HG03571 (cell line): ENCODE data around the gene STMN3.

ENCODE experiments used
- ATAC-seq: cut with Tn5 transposase; IDR thresholded peaks from one replicate; pipeline ENCODE4 v1.9.1; 2021; ENCODE audit not compliant: unreplicated experiment

Gene STMN3

DNA sequence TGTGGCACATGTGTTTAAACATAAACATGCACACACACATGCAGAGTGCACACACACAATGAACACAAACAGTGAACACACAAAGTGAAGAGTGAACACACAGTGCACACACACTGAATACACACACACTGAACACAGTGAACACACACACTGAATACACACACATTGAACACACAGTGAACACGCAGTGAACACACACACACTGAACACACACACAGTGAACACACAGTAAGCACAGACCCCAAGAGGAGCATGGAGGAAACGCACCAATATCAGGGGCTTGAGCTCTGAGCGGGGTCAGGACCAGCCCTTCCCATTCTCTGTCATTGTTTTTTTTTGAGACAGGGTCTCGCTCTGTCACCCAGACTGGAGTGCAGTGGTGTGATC is 62.1 kb downstream of the STMN3 start:
- no peak for ATAC-seq

DNA sequence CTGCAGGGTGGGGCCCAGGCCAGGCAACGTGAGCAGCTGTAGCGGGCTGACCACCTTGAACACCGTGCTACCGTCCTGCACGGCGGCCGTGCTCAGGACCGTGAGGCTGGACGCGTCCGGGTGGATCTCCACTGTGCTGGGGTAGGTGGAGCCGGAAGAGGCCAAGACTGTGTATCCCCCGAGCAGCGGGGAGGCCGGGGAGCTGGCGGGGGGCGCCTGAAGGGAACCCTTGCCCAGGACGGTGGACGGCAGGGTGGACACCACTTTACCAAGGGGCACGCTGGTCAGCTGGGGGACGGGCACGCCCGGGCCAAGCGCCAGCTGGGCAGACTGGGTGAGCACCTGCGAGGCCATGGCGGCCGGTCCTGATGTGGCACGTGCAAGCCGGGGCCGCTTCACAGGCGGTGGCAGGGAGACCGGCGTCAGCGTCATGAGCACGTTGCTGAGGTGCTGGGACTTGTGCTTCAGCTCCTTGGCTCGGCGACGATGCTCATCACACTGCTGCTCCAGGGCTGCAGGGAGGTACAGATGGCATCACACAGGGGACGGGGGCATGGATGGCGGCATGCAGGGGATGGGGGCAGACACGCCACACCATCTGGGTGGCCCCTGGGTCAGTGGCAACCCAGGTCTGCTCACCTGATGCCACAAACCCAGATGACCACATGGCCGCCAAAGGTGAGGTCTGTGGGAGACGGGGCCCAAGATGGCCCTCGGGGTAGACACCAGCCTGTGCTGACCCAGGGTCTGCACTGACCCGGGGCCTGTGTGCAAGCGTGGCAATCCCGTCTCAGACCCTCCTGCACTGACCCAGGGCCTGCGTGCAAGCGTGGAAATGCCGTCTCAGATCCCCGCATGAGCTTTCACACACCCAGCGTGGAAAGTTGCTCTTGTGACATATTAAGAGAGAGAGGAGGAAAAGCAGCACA is 62.7 kb downstream of the STMN3 start:
- ATAC-seq = no peak
